HEK293 (cell line): ENCODE results near the gene MLPH.

Source experiments
- CTCF ChIA-PET: fragments of 350-600 bp; formaldehyde crosslinking; extraction: SDS; loops from one replicate; lab custom pipeline; 2021; ENCODE audit warnings: antibody characterized with exemption; lab: Yijun Ruan, JAX
- POLR2A ChIA-PET: fragments of 300-600 bp; formaldehyde crosslinking; extraction: SDS; loops from one replicate; lab custom pipeline; 2020; ENCODE audit warnings: antibody characterized with exemption, inconsistent platforms; lab: Yijun Ruan, JAX
- H3K27ac ChIP-seq: fragments of 200-500 bp; sonication (Bioruptor generic); 2 replicates; pipeline ENCODE4 v1.5.1; 2014; ENCODE audit warnings: low read depth, low read length, control low read depth, inconsistent platforms; ENCODE audit errors: extremely low read depth
- H3K36me3 ChIP-seq, 2 experiments: fragments of 200-500 bp in 1 of 2; sonication (Bioruptor generic) in 1 of 2; 1 replicate in 1 of 2; 2 replicates in 1 of 2; pipeline ENCODE4 v1.5.1; 2014 to 2017; ENCODE audit warnings: inconsistent platforms in 2 of 2, low read length in 2 of 2; ENCODE audit not compliant: control insufficient read depth in 2 of 2, insufficient read depth in 1 of 2
- H3K4me1 ChIP-seq: fragments of 200-500 bp; sonication (Bioruptor generic); 2 replicates; pipeline ENCODE4 v1.5.1; 2014; ENCODE audit warnings: mild to moderate bottlenecking, low read length, inconsistent platforms; ENCODE audit not compliant: control insufficient read depth, insufficient read depth
- H3K4me3 ChIP-seq: 2 replicates; pipeline ENCODE4 v1.5.1; 2011; ENCODE audit warnings: low read depth, mild to moderate bottlenecking, control low read depth, low read length, moderate library complexity
- H3K9me3 ChIP-seq: fragments of 200-500 bp; sonication (Bioruptor generic); 2 replicates; pipeline ENCODE4 v1.5.1; 2014; ENCODE audit warnings: low read depth, low read length, inconsistent platforms; ENCODE audit not compliant: control insufficient read depth, insufficient read depth
- AEBP2 ChIP-seq: fragments of 450-650 bp; formaldehyde crosslinking; IDR thresholded peaks from 2 replicates; pipeline ENCODE4 v1.5.1; 2016; ENCODE audit warnings: missing biosample characterization, missing genetic modification characterization, borderline replicate concordance
- CTCF ChIP-seq: fragments of 450-650 bp; formaldehyde crosslinking; IDR thresholded peaks from 2 replicates; pipeline ENCODE4 v1.5.1; 2016; ENCODE audit warnings: missing biosample characterization, missing genetic modification characterization
- IKZF3 ChIP-seq: fragments of 450-650 bp; IDR thresholded peaks from 2 replicates; pipeline ENCODE4 v1.5.0; 2018; ENCODE audit warnings: missing biosample characterization, mild to moderate bottlenecking, missing genetic modification characterization, moderate library complexity
- KLF8 ChIP-seq: fragments of 450-650 bp; formaldehyde crosslinking; IDR thresholded peaks from 2 replicates; pipeline ENCODE4 v1.5.1; 2016; ENCODE audit warnings: missing biosample characterization, missing genetic modification characterization
- PRDM1 ChIP-seq: fragments of 450-650 bp; formaldehyde crosslinking; IDR thresholded peaks from 2 replicates; pipeline ENCODE4; 2016; ENCODE audit warnings: missing biosample characterization, missing genetic modification characterization
- YY1 ChIP-seq: fragments of 450-650 bp; formaldehyde crosslinking; IDR thresholded peaks from 2 replicates; pipeline ENCODE4 v1.5.1; 2018; ENCODE audit warnings: missing biosample characterization, missing genetic modification characterization
- ZFP3 ChIP-seq: fragments of 450-650 bp; formaldehyde crosslinking; IDR thresholded peaks from 2 replicates; pipeline ENCODE4 v1.5.1; 2016; ENCODE audit warnings: low read depth, missing biosample characterization, missing genetic modification characterization
- ZIC2 ChIP-seq: fragments of 450-650 bp; formaldehyde crosslinking; IDR thresholded peaks from 2 replicates; pipeline ENCODE4 v1.5.1; 2016; ENCODE audit warnings: missing biosample characterization, missing genetic modification characterization
- ZNF16 ChIP-seq: fragments of 450-650 bp; formaldehyde crosslinking; IDR thresholded peaks from 2 replicates; pipeline ENCODE4 v1.5.1; 2016; ENCODE audit warnings: low read depth, missing biosample characterization, missing genetic modification characterization
- ZNF19 ChIP-seq: fragments of 450-650 bp; formaldehyde crosslinking; IDR thresholded peaks from 2 replicates; pipeline ENCODE4; 2016; ENCODE audit warnings: missing biosample characterization, missing genetic modification characterization, low read depth
- ZNF214 ChIP-seq: fragments of 450-650 bp; formaldehyde crosslinking; IDR thresholded peaks from 2 replicates; pipeline ENCODE4 v1.5.1; 2017; ENCODE audit warnings: missing biosample characterization, mild to moderate bottlenecking, missing genetic modification characterization, borderline replicate concordance
- ZNF23 ChIP-seq: fragments of 450-650 bp; formaldehyde crosslinking; IDR thresholded peaks from 2 replicates; pipeline ENCODE4 v1.5.1; 2016; ENCODE audit warnings: missing biosample characterization, missing genetic modification characterization, borderline replicate concordance
- ZNF274 ChIP-seq, 2 experiments: fragments of 200-500 bp in 1 of 2; fragments of 450-650 bp in 1 of 2; sonication (Bioruptor generic) in 1 of 2; formaldehyde crosslinking in 1 of 2; IDR thresholded peaks; 2 replicates each; pipeline versions ENCODE4 v1.5.1 to v1.6.1; 2014 to 2016; ENCODE audit warnings: borderline replicate concordance in 1 of 2, inconsistent platforms in 1 of 2, low read length in 1 of 2, missing biosample characterization in 1 of 2, missing genetic modification characterization in 1 of 2
- ZNF311 ChIP-seq: fragments of 450-650 bp; formaldehyde crosslinking; IDR thresholded peaks from 2 replicates; pipeline ENCODE4 v1.5.1; 2017; ENCODE audit warnings: missing biosample characterization, missing genetic modification characterization, borderline replicate concordance
- ZNF473 ChIP-seq: fragments of 450-650 bp; formaldehyde crosslinking; IDR thresholded peaks from 2 replicates; pipeline ENCODE4 v1.5.1; 2017; ENCODE audit warnings: missing biosample characterization, missing genetic modification characterization
- ZNF48 ChIP-seq: fragments of 450-650 bp; formaldehyde crosslinking; IDR thresholded peaks from 2 replicates; pipeline ENCODE4 v1.5.1; 2016; ENCODE audit warnings: missing biosample characterization, missing genetic modification characterization
- ZNF514 ChIP-seq: fragments of 450-650 bp; formaldehyde crosslinking; IDR thresholded peaks from 2 replicates; pipeline ENCODE4 v1.5.1; 2016; ENCODE audit warnings: missing biosample characterization, missing genetic modification characterization
- ZNF544 ChIP-seq: fragments of 450-650 bp; formaldehyde crosslinking; IDR thresholded peaks from 2 replicates; pipeline ENCODE4 v1.5.0; 2017; ENCODE audit warnings: missing biosample characterization, missing genetic modification characterization
- ZNF626 ChIP-seq: fragments of 450-650 bp; sonication (Bioruptor Pico); formaldehyde crosslinking; IDR thresholded peaks from 2 replicates; pipeline ENCODE4 v1.5.1; 2018; ENCODE audit warnings: missing biosample characterization, missing genetic modification characterization, inconsistent platforms
- ZNF677 ChIP-seq: fragments of 450-650 bp; IDR thresholded peaks from 2 replicates; pipeline ENCODE4 v1.5.0; 2018; ENCODE audit warnings: missing biosample characterization, mild to moderate bottlenecking, missing genetic modification characterization, moderate library complexity
- ZNF701 ChIP-seq: fragments of 450-650 bp; formaldehyde crosslinking; IDR thresholded peaks from 2 replicates; pipeline ENCODE4 v1.5.1; 2016; ENCODE audit warnings: missing biosample characterization, missing genetic modification characterization
- ZNF747 ChIP-seq: fragments of 450-650 bp; formaldehyde crosslinking; IDR thresholded peaks from 2 replicates; pipeline ENCODE4 v1.5.1; 2016; ENCODE audit warnings: missing biosample characterization, missing genetic modification characterization
- ZSCAN23 ChIP-seq: fragments of 450-650 bp; formaldehyde crosslinking; IDR thresholded peaks from 2 replicates; pipeline ENCODE4 v1.5.1; 2016; ENCODE audit warnings: missing biosample characterization, missing genetic modification characterization
- TF ChIP-seq, protein P1 (sequence below): fragments of 450-650 bp; formaldehyde crosslinking; IDR thresholded peaks from 2 replicates; pipeline ENCODE4 v1.5.1; 2016; ENCODE audit warnings: missing biosample characterization, missing genetic modification characterization
- TF ChIP-seq, protein P2 (sequence below): fragments of 450-650 bp; formaldehyde crosslinking; IDR thresholded peaks from 2 replicates; pipeline ENCODE4 v1.5.1; 2016; ENCODE audit warnings: missing biosample characterization, missing genetic modification characterization

Gene MLPH

DNA sequence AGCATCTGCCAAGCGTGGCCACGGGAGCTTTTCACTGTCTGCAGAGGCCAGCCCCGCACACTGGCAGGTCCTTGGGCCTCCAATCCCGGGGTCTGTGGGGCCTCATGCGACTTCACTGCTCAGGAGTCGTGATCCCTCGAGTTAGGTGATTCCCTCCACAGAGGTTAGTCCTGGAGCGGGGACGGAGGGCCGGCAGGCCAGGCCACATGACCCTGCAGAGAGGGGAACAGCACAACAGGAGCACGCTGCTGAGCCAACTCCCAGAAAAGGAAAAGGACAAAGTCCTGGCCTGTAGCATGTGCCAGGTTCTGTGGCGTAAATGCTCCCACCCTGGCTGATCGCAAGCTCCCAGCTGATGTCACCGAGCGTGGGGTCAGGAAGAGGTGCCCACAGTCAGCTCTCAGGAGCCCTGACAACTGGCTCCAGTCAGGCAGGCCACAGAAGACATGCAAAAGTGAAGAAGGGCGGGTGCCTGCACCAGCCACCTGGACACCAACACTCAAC lies 64.1 kb downstream of the MLPH start (continued):
- no peak for TF ChIP-seq ZNF19 (tag by site-specific recombination)

GRCh38 chr2:237552908-237553307 lies 65.9 kb downstream of the MLPH start:
- no peak for TF ChIP-seq ZNF311
- TF ChIP-seq, protein P1, sequence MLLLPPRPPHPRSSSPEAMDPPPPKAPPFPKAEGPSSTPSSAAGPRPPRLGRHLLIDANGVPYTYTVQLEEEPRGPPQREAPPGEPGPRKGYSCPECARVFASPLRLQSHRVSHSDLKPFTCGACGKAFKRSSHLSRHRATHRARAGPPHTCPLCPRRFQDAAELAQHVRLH (tag by site-specific recombination) = no peak
- TF ChIP-seq ZSCAN23 = no peak
- no peak for TF ChIP-seq ZNF677
- TF ChIP-seq AEBP2 (tag by site-specific recombination) = no peak
- no peak for TF ChIP-seq ZNF16 (tag by site-specific recombination)
- TF ChIP-seq CTCF (tag by site-specific recombination) = no peak
- no peak for TF ChIP-seq ZNF544 (tag by site-specific recombination)
- TF ChIP-seq, all 188 proteins: peak for 0
- ChIA-PET CTCF (no interaction called here), POLR2A (no interaction called here)
- H3K4me3 ChIP-seq = no peak overlapping the region
- H3K36me3 ChIP-seq = no peaks in the 10 kb centered on the region
- no peaks in the 10 kb centered on the region for H3K9me3 ChIP-seq
- no peaks in the 10 kb centered on the region for H3K4me1 ChIP-seq
- no peak overlapping the region for H3K27ac ChIP-seq

DNA sequence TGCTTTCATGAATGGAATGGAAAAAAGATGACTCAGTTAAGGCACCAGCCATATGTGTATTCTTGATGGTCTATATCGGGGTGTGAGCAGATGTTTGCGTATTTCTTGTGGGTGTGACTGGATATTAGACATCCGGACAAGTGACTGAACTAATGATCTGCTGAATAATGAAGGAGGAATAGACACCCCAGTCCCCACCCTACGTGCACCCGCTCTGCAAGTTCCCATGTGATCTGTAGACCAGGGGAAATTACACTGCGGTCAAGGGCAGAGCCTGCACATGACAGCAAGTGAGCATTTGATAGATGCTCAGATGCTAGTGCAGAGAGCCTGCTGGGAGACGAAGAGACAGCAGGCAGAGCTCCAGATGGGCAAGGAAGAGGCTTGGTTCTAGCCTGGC lies 66.9 kb downstream of the MLPH start:
- ChIA-PET CTCF (interaction anchor here (0.9 kb wide), 1 partner anchor 41 kb away, joined by 3 read pairs; no protein-coding TSS in a partner anchor), POLR2A (no interaction called here)
- Histone ChIP-seq H3K4me1 (no peaks in the 10 kb centered on the region), H3K4me3 (no peak overlapping the region), H3K36me3 (no peaks in the 10 kb centered on the region), H3K27ac (no peak overlapping the region), H3K9me3 (no peaks in the 10 kb centered on the region)
- TF ChIP-seq ZNF747 (tag by site-specific recombination) (no peak), ZNF701 (tag by site-specific recombination) (no peak), PRDM1 (no peak), KLF8 (tag by site-specific recombination) (no peak), ZNF48 (tag by site-specific recombination) (no peak), ZNF214 (no peak), ZIC2 (tag by site-specific recombination) (no peak), ZNF23 (no peak), ZNF514 (no peak), YY1 (tag by site-specific recombination) (no peak), ZNF626 (tag by site-specific recombination) (no peak), ZFP3 (tag by site-specific recombination) (no peak), IKZF3 (no peak), ZNF473 (tag by site-specific recombination) (no peak), ZNF274 (IDR thresholded peaks at IDR 0.05; ENCODE audit: low read length) (no peak), ZNF274 (tag by site-specific recombination; IDR thresholded peaks at IDR 0.05; ENCODE audit: borderline replicate concordance) (no peak)
- TF ChIP-seq, protein P2, sequence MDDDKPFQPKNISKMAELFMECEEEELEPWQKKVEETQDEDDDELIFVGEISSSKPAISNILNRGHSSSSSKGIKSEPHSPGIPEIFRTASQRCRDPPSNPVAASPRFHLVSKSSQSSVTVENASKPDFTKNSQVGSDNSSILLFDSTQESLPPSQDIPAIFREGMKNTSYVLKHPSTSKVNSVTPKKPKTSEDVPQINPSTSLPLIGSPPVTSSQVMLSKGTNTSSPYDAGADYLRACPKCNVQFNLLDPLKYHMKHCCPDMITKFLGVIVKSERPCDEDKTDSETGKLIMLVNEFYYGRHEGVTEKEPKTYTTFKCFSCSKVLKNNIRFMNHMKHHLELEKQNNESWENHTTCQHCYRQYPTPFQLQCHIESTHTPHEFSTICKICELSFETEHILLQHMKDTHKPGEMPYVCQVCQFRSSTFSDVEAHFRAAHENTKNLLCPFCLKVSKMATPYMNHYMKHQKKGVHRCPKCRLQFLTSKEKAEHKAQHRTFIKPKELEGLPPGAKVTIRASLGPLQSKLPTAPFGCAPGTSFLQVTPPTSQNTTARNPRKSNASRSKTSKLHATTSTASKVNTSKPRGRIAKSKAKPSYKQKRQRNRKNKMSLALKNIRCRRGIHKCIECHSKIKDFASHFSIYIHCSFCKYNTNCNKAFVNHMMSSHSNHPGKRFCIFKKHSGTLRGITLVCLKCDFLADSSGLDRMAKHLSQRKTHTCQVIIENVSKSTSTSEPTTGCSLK (tag by site-specific recombination) = no peak
